Nephron (organoid): ENCODE measurements around the gene F2R.
"Not testable (repeated sequence)": the region's sequence is repeated elsewhere in the genome, so short reads cannot be mapped to it uniquely, and the experiment has no call there.

Experiments
- H3K27ac Mint-ChIP-seq, 3 experiments: 2 replicates each; pipeline ENCODE4 v1.8.0; 2020; ENCODE audit warnings: mixed read lengths in 3 of 3, mild to moderate bottlenecking in 2 of 3, moderate library complexity in 1 of 3
- H3K27me3 Mint-ChIP-seq: 2 replicates; pipeline ENCODE4 v1.8.0; 2021; ENCODE audit warnings: low read depth, mild to moderate bottlenecking, moderate library complexity, mixed read lengths
- H3K36me3 Mint-ChIP-seq: 2 replicates; pipeline ENCODE4 v1.8.0; 2020; ENCODE audit warnings: low read depth, mixed read lengths
- H3K4me1 Mint-ChIP-seq: 2 replicates; pipeline ENCODE4 v1.8.0; 2020; ENCODE audit warnings: mixed read lengths
- H3K4me3 Mint-ChIP-seq, 3 experiments: 2 replicates each; pipeline ENCODE4 v1.8.0; 2020; ENCODE audit warnings: mild to moderate bottlenecking in 3 of 3, mixed read lengths in 3 of 3, moderate library complexity in 2 of 3
- H3K9me3 Mint-ChIP-seq: 2 replicates; pipeline ENCODE4 v1.8.0; 2020; ENCODE audit warnings: mixed read lengths
- TF ChIP-seq, protein P1 (sequence below), 3 experiments: fragments of 200-600 bp; sonication (generic); IDR thresholded peaks; one replicate each; pipeline ENCODE4 v1.5.0; 2021; ENCODE audit warnings: antibody characterized with exemption in 3 of 3; ENCODE audit not compliant: unreplicated experiment in 3 of 3

The F2R gene

DNA sequence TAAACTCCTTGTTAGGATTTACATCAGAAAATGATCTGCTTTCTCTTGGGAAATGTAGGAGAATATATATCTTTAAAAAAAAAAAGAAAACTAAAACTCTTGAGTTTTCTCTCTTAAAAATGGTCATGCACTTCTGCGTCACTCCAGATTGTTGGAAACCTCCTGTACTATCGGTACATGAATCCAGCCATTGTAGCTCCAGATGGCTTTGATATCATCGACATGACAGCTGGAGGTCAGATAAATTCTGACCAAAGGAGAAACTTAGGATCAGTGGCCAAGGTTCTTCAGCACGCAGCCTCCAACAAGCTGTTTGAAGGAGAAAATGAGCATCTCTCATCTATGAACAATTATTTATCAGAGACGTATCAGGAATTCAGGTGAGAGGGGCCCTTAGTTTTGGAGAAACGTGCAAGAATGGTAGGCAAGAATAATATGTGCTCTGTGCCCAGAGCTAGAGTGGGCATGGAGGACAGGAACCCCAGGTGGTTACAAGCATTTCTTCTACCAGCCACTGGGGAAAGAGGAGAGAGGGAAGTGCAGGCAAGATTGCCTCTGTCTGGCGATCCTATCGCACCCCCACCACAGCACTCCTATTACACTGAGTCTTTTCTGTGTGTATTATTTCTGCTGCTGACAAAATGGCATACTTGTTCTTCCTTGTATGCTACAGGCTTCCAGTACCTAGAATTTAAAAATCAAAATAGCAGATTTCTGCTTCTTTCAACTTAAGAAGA lies 41.4 kb upstream of the F2R start:
- Mint-ChIP-seq H3K36me3 (peaks cover 24% of the 10 kb centered on the region), H3K9me3 (no peaks in the 10 kb centered on the region), H3K4me3 (no peak overlapping the region), H3K27me3 (no peaks in the 10 kb centered on the region), H3K27ac (no peak overlapping the region), H3K4me1 (peaks cover 6% of the 10 kb centered on the region)
- TF ChIP-seq, protein P1, sequence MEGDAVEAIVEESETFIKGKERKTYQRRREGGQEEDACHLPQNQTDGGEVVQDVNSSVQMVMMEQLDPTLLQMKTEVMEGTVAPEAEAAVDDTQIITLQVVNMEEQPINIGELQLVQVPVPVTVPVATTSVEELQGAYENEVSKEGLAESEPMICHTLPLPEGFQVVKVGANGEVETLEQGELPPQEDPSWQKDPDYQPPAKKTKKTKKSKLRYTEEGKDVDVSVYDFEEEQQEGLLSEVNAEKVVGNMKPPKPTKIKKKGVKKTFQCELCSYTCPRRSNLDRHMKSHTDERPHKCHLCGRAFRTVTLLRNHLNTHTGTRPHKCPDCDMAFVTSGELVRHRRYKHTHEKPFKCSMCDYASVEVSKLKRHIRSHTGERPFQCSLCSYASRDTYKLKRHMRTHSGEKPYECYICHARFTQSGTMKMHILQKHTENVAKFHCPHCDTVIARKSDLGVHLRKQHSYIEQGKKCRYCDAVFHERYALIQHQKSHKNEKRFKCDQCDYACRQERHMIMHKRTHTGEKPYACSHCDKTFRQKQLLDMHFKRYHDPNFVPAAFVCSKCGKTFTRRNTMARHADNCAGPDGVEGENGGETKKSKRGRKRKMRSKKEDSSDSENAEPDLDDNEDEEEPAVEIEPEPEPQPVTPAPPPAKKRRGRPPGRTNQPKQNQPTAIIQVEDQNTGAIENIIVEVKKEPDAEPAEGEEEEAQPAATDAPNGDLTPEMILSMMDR (IDR thresholded peaks at IDR 0.05; ENCODE audit: unreplicated experiment in 3 of 3): no peak

DNA sequence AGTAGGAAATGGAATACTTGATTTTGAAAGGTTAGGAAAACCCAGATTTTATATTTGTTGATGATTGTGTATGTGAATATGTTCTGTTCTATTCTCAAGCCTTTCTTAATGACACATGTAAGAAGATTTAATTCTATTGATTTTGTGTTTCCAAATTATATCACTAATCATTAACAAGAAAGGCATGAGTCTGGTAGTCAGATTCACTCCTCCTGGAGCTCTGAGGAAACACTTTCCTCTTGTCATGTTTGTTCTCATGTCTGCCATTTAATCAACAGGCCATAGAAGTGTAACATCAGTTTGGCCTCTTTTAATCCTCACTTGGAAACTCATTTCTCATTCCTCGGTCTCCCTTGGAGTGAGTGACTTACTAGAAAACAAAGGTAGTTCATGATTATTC lies 40.6 kb upstream of the F2R start:
- TF ChIP-seq, protein P1 (IDR thresholded peaks at IDR 0.05; ENCODE audit: unreplicated experiment in 3 of 3): no peak
- H3K27me3 Mint-ChIP-seq: no peaks in the 10 kb centered on the region
- H3K27ac Mint-ChIP-seq: no peak overlapping the region
- H3K36me3 Mint-ChIP-seq: peaks cover 28% of the 10 kb centered on the region
- H3K9me3 Mint-ChIP-seq: no peaks in the 10 kb centered on the region
- H3K4me1 Mint-ChIP-seq: peaks cover 6% of the 10 kb centered on the region
- H3K4me3 Mint-ChIP-seq: no peak overlapping the region

DNA sequence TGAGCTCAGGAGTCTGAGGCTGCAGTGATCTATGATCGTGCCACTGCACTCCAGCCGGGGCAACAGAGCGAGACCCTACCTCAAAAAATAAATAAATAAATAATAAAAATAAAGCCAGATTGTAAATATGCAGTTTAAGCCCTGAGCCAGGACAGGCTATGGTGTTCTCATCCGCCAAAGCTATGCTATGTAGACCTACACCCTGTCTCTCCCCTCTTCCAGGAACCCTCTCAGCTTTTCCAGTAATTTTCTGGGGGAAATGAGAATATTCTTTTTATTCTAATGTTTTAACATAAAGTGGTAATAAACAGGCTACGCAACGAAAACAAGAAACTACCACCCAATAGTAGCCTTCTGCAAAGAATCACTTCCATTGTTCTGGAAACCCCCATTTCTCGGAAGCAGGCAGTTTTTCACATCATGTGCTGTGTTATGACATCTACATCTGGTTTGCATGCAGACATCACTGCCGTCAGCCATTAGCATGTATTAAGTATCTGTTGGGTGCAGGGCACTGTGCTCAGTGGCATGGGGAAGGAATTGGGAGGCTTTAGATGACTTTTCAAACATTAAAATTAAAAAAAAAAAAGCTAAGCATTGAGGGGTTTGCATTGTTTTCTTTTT lies 38.0 kb upstream of the F2R start:
- no peaks in the 10 kb centered on the region for H3K9me3 Mint-ChIP-seq
- peaks cover 12% of the 10 kb centered on the region for H3K4me1 Mint-ChIP-seq
- no peak overlapping the region for H3K4me3 Mint-ChIP-seq
- H3K27ac Mint-ChIP-seq: no peak overlapping the region
- H3K36me3 Mint-ChIP-seq: peaks cover 21% of the 10 kb centered on the region
- TF ChIP-seq, protein P1 (IDR thresholded peaks at IDR 0.05; ENCODE audit: unreplicated experiment in 3 of 3): no peak
- H3K27me3 Mint-ChIP-seq: no peaks in the 10 kb centered on the region

DNA sequence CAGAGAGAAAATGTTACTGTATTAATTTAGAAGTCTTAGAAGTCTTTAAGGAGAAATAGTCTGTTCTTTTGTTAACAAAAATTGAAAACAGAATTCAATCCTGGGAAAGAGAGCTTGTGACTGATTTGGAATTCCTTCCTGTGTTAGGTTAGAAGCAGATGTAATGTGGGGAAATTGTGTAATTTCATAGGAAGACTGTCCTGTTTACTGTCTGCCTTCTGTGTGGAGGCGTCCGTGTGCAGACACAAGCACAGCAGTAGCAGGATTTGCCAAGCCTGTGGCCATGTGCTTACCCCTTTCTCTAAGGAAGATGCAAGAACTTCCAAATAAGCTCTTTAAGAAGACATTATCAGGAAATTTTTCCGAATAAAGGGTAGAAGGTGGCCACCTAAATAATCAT lies 36.7 kb upstream of the F2R start:
- Mint-ChIP-seq H3K4me3 (no peak overlapping the region), H3K4me1 (peaks cover 12% of the 10 kb centered on the region), H3K36me3 (peaks cover 24% of the 10 kb centered on the region), H3K27me3 (no peaks in the 10 kb centered on the region), H3K27ac (no peak overlapping the region), H3K9me3 (no peaks in the 10 kb centered on the region)
- TF ChIP-seq, protein P1 (IDR thresholded peaks at IDR 0.05; ENCODE audit: unreplicated experiment in 3 of 3): no peak

DNA sequence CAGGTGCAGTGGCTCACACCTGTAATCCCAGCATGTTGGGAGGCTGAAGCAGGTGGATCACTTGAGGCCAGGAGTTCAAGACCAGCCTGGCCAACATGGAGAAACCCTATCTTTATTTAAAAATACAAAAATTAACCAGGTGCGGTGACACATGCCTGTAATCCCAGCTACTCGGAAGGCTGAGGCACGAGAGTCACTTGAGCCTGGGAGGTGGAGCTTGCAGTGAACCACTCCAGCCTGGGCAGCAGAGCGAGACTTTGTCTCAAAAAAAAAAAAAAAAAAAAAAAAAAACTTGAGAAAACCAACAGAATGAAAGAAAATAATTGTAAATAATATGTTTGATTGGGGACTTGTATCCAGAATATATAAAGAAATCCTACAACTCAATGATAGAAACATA lies 35.1 kb upstream of the F2R start:
- H3K9me3 Mint-ChIP-seq, H3K27me3 Mint-ChIP-seq, H3K4me1 Mint-ChIP-seq, H3K27ac Mint-ChIP-seq, H3K4me3 Mint-ChIP-seq: not testable (repeated sequence)
- H3K36me3 Mint-ChIP-seq: peaks cover 33% of the 10 kb centered on the region

DNA sequence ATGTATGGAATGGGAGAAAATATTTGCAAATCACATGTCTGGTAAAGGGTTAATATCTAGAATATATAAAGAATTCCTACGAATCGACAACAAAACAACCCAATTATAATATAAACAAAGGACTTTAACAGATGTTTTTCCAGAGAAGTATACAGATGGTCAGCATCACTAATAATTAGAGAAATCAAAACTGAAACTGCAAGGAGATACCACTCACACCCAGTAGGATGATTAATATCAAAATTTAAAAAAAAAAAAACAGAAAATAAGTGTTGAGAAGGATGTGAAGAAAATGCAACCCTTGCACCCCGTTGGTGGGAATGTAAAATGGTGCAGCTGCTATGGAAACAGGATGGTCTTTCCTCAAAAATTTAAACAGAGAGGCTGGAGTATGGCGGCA lies 34.6 kb upstream of the F2R start:
- Mint-ChIP-seq H3K27ac (no peak overlapping the region), H3K27me3 (no peaks in the 10 kb centered on the region), H3K4me1 (peaks cover 5% of the 10 kb centered on the region), H3K4me3 (no peak overlapping the region), H3K9me3 (no peaks in the 10 kb centered on the region), H3K36me3 (peaks cover 31% of the 10 kb centered on the region)
- TF ChIP-seq, protein P1 (IDR thresholded peaks at IDR 0.05; ENCODE audit: unreplicated experiment in 3 of 3): no peak
